Superior temporal gyrus (tissue), 1 donor: ENCODE data around the gene ETDA.
"Not testable (repeated sequence)": the region's sequence is repeated elsewhere in the genome, so short reads cannot be mapped to it uniquely, and the experiment has no call there.

Experiments used
- DNase-seq: peaks from one replicate; pipeline ENCODE4 v3.0.0-alpha.2; 2016; ENCODE audit errors: extremely low spot score

ETDA gene

DNA sequence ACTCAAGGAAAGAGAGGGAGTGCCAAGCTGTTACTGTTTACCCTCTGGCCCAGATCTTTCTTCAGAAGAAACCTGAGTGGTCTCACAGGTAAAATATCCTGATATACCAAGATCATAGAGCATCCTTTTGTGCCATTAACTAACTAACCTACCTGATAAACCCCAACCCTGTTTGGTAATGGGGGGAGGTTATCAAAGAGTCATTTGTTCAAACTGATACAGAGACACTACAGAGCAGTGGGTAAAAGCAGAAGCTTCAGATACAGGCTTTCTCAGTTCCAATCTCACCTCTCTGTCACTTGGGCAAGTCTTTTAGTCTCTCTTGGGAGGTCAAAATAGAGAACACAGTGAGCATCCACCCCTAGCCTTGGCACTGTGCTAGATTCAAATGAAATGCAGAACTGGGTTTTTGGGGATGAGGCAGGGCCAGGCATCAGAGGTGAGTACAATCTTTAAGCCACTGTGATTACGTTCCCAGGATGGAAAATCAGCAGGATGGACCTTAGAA is at the start of gene ETDA:
ETDA (plus strand) TSS at position 51 of the 508 bp plus-strand sequence. CDS start 1,216 bp downstream, outside the sequence.
- DNase-seq, result not testable (repeated sequence)

DNA sequence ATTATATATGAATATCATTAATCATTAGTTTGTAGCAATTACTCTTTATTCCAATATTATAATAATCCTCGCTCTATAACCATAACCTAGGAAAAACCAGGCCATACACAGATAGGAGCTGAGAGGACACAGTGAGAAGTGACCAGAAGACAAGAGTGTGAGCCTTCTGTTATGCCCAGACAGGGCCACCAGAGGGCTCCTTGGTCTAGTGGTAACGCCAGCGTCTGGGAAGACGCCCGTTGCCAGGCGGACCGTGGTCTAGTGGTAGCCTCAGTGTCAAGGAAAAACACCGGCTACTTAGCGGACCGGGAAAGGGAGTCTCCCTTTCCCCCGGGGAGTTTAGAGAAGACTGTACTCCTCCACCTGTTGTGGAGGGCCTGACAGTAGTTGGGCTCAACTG is 45.4 kb upstream of the ETDA start:
- not testable (repeated sequence) for DNase-seq

- DNase-seq, result no peak
These were observed 38.5 kb upstream of the ETDA start for GRCh38 chrX:135213200-135213844.

- DNase-seq, result not testable (repeated sequence)
These were observed 5.9 kb upstream of the ETDA start for GRCh38 chrX:135245989-135246388.

DNA sequence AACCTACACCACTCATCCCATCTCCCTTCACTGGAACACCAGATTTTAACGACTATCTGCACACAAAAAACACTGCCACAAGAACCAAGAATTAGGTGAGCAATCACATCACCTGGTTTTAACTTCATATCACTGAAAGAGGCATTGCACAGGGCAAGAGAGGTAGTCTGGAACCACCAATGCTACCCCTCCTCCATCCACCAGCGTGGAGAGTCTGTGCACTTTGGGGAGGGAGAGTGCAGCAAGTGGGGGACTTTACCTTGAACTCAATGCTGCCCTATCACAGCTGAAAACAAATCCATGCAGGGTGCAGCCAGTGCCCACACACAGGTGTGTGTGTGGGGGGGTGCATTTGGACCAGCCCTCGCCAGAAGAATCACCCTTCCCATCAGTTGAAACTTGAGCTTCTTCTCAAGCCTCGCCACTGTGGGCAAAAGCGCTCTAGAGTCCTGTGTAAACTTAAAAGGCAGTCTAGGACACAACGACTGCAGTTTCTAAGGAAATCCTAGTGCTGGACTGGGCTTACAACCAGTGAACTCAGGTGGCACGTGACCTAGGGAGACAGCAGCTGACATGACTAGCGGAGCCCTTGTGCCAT is 4.3 kb downstream of the ETDA start:
- DNase-seq, result not testable (repeated sequence)

- DNase-seq, result no peak
These were observed 5.1 kb downstream of the ETDA start for GRCh38 chrX:135256923-135257322.

- DNase-seq, result no peak
These were observed 5.6 kb downstream of the ETDA start for GRCh38 chrX:135257469-135257868.

DNA sequence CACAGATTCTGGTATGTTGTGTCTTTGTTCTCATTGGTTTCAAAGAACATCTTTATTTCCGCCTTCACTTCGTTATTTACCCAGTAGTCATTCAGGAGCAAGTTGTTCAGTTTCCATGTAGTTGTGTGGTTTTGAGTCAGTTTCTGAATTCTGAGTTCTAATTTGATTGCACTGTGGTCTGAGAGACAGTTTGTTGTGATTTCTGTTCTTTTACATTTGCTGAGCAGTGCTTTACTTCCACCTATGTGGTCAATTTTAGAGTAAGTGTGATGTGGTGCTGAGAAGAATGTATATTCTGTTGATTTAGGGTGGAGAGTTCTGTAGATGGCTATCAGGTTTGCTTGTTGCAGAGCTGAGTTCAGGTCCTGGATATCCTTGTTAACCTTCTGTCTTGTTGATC is 9.1 kb downstream of the ETDA start:
- DNase-seq, result not testable (repeated sequence)

GRCh38 chrX:135263376-135263775 is 11.5 kb downstream of the ETDA start:
- not testable (repeated sequence) for DNase-seq

DNA sequence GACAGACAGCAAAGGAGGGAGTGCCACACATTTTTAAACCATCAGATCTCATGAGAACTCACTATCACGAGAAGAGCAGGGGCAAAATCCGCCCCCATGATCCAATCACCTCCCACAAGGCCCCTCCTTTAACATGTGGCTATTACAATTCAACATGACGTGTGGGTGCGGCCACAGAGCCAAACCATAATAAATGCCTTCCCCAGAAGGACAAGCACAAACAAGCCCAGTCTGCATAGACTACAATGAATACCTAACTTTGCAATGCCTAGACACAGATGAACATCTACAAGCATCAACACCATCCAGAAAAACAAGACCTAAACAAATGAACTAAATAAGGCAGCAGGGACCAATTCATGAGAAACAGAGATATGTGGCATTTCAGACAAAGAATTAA is 12.3 kb downstream of the ETDA start:
- DNase-seq, result no peak

DNA sequence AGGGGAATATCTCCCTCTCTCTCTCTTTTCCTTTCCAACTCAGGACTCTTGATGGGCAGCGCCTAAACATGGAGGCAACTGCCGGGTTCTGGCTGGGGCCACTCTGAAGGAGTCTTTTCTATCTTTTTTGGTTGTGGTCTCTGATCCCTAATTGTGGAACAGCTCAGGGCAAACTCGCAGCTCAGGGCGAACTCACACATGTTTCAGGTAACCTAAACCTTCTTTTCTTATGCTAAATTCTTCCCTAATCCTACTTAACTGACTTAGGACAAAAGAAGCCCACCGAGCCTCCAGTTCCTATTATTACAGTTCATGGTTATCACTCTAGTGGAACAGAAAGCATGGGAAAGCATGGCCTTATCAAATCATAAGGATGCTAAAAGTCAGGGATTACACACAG is 21.3 kb downstream of the ETDA start:
- DNase-seq, result no peak

- DNase-seq, result no peak
These were observed 24.1 kb downstream of the ETDA start for GRCh38 chrX:135275973-135276372.

GRCh38 chrX:135287266-135287823 is 35.5 kb downstream of the ETDA start:
- no peak for DNase-seq

DNA sequence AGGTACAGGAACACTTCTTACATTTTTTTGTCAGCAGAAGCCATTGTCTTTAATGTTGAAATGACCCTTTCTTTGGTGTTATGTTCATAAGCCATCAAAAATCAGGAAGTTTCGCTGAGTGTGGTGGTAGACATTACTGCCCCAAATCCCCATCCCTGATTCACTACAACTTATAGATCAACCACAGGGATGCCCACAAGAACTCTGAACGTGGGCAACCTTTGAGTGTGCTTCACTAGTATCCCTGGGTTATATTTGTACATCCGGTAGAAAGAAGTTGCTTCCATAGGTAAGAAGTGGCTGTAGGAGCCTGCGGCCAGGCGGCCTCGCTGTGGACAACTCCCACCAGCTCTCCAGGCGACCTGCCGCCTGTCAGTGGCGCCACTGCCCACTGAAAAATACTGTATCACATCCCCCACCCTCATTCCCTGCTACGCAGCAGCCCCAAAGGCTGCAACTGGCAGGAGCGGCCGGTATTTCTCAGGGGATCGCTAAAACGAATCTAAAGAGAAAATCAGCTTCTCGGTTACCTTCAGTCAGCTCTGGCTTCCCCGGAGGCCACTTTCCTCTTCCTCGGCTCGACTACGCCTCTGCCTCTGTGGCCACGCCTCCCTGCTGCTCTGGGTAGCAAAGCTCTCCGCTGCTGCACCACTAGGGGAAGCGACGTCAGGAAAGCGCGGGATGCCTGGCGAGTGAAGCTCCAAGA is 43.5 kb downstream of the ETDA start:
- DNase-seq, result peak; percentile 57

GRCh38 chrX:135295944-135296305 is 44.1 kb downstream of the ETDA start:
- DNase-seq, result no peak

- DNase-seq, result no peak
These were observed 50.5 kb downstream of the ETDA start for GRCh38 chrX:135302269-135302873.
